ENCODE results near the gene PDIA5. TPM values are rescaled to one million over a fixed set of nuclear protein-coding genes. Genes with fewer than 3 reads are reported as not detected.

Gene PDIA5
- total RNA-seq, 2 experiments from 2014 or later: 8.1 to 11.7 TPM

- CTCF ChIA-PET (ENCODE audit: unreplicated experiment): interaction anchor here (1.0 kb wide), 1 partner anchor 24 kb away, joined by 3 read pairs; no protein-coding TSS in a partner anchor
- H3K36me3 ChIP-seq (ENCODE audit: insufficient read depth, low read length): peaks cover 2% of the 10 kb centered on the region; the same call in 1 of the 2 replicates
- H3K9me2 ChIP-seq (ENCODE audit: insufficient read depth, low read length): no peaks in the 10 kb centered on the region
- intact Hi-C loops (cut with micrococcal nuclease; ENCODE audit: unreplicated experiment): loop anchor here (10.0 kb wide), 1 partner anchor 816 kb away; the partner anchor contains the start of genes FAM162A and MIX23
- peak overlapping the region; percentile 78 for H3K4me2 ChIP-seq (ENCODE audit: low read length)
- H3K4me3 ChIP-seq (ENCODE audit: low read depth, low read length, poor library complexity, severe bottlenecking): peak overlapping the region; percentile 93
- TSS peak; percentile 100 for BruUV-seq (replicated peaks)
- no peak for DNase-seq (ENCODE audit: low spot score)
- no peaks in the 10 kb centered on the region for H4K20me1 ChIP-seq (ENCODE audit: insufficient read depth, low read length)
- no peak for TF ChIP-seq EZH2phosphoT487 (IDR thresholded peaks at IDR 0.05; ENCODE audit: borderline replicate concordance, low read depth, low read length)
- no peak for TF ChIP-seq CTCF (conservative IDR thresholded peaks at IDR 0.05; ENCODE audit: low read length)
- peak overlapping the region; percentile 90 for H2AFZ ChIP-seq (ENCODE audit: low read length)
- peaks cover 21% of the 10 kb centered on the region for H3K4me1 ChIP-seq (ENCODE audit: insufficient read depth, low read length, poor library complexity, severe bottlenecking)
- POLR2A ChIA-PET: interaction anchor here (0.7 to 1.6 kb wide), 7 partner anchors 9 to 408 kb away, joined by 3 to 10 read pairs (median 4); partner anchors contain the start of gene HSPBAP1
- peaks cover 21% of the 10 kb centered on the region; the same call in 1 of the 2 replicates for H3K79me2 ChIP-seq (ENCODE audit: insufficient read depth, low read depth, low read length)
- H3K9me3 ChIP-seq (ENCODE audit: low read length): peaks cover 6% of the 10 kb centered on the region; the same call in 1 of the 2 replicates
- H3K27ac ChIP-seq (ENCODE audit: low read depth, low read length, poor library complexity, severe bottlenecking): peak overlapping the region; percentile 72
Measured at GRCh38 chr3:123201223-123201556, 134.4 kb downstream of the PDIA5 start.

GRCh38 chr3:123201557-123202427 lies 135.0 kb downstream of the PDIA5 start, which contains the start of gene SEC22A:
Gene SEC22A (plus strand): TSS chr3:123201943. CDS start chr3:123209218, 7,275 bp downstream.
- no TSS peak for BruUV-seq (replicated peaks)
- Histone ChIP-seq H3K4me1 (ENCODE audit: insufficient read depth, low read length, poor library complexity, severe bottlenecking) (peaks cover 21% of the 10 kb centered on the region), H4K20me1 (ENCODE audit: insufficient read depth, low read length) (no peaks in the 10 kb centered on the region), H3K4me2 (ENCODE audit: low read length) (peak within 1 kb of the TSS; percentile 98), H3K9me2 (ENCODE audit: insufficient read depth, low read length) (no peaks in the 10 kb centered on the region), H3K4me3 (ENCODE audit: low read depth, low read length, poor library complexity, severe bottlenecking) (peak within 1 kb of the TSS; percentile 93), H2AFZ (ENCODE audit: low read length) (peak within 1 kb of the TSS; percentile 90), H3K36me3 (ENCODE audit: insufficient read depth, low read length) (peaks cover 4% of the 10 kb centered on the region; the same call in 1 of the 2 replicates), H3K27ac (ENCODE audit: low read depth, low read length, poor library complexity, severe bottlenecking) (peak within 1 kb of the TSS; percentile 72), H3K79me2 (ENCODE audit: insufficient read depth, low read depth, low read length) (peaks cover 21% of the 10 kb centered on the region; the same call in 1 of the 2 replicates), H3K9me3 (ENCODE audit: low read length) (peaks cover 6% of the 10 kb centered on the region; the same call in 1 of the 2 replicates)
- ChIA-PET CTCF (ENCODE audit: unreplicated experiment) (interaction anchor here (0.6 to 1.0 kb wide), 4 partner anchors 9 to 117 kb away, joined by 3 read pairs; no protein-coding TSS in a partner anchor), POLR2A (interaction anchor here (0.5 to 1.6 kb wide), 10 partner anchors 8 to 785 kb away, joined by 3 to 10 read pairs (median 4); partner anchors contain the start of gene HSPBAP1)
- TF ChIP-seq CTCF (conservative IDR thresholded peaks at IDR 0.05; ENCODE audit: low read length) (no peak), EZH2phosphoT487 (IDR thresholded peaks at IDR 0.05; ENCODE audit: borderline replicate concordance, low read depth, low read length) (no peak)
- intact Hi-C loops (cut with micrococcal nuclease; ENCODE audit: unreplicated experiment): loop anchor here (10.0 kb wide), 1 partner anchor 817 kb away; the partner anchor contains the start of genes FAM162A and MIX23
- peak; percentile 97 for DNase-seq (ENCODE audit: low spot score)
